Measurements from ENCODE around the gene GH2.

GH2 gene

GRCh38 chr17:63843387-63843888, 38.3 kb downstream of the GH2 start:
- peak overlapping the region; percentile 79 to 91 (median 86) for H3K4me3 ChIP-seq
- H3K27ac ChIP-seq = peak overlapping the region in 19 of 21 experiments; percentile 73 to 98 (median 91)

DNA sequence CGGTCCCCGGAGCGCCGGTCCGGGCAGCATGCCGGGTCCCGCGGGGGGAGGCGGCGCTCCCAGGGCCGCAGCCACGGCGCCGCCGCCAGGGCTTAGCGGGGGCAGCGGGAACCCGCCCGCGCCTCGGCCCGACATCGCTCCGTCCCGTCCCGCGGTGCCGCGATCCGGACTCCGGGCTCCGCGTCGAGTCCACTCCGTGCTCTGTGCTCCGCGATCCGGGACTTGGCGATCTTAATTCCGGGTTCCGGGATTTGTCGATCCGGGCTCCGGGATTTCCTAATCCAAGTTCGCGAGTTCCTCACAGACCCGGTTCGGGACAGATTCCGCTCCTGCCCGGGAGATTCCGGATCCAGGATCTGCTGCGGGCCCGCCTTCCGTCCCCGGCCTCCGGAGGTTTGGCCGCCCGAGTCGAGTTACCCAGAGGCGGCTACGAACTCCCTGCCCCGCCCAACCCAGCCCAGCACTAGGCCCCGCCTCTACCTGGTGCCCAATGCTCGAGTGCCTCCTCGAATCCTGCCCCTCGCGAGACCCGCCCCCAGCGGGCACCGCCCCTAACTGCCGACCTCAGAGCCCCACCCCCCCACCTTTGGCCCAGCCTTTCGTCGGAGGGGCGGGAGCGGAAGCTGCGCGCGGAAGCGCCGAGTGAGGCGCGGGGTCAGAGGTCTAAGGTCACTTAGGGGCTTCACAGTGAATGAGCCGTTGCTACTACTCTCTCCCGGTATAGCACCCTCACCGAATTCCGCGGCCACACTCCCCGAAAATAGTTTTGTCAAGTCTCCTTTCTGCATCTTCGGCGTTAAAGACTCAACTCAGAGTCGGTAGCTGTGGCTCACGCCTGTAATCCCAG, 39.0 kb downstream of the GH2 start, which contains the start of gene SMARCD2:
Gene SMARCD2 (minus strand): TSS at position 146 of the 847 bp plus-strand sequence. CDS start 11 bp downstream, at position 135.
- peak within 1 kb of the TSS; percentile 79 to 91 (median 86) for H3K4me3 ChIP-seq
- peak within 1 kb of the TSS; percentile 86 to 98 (median 92) for H3K27ac ChIP-seq

DNA sequence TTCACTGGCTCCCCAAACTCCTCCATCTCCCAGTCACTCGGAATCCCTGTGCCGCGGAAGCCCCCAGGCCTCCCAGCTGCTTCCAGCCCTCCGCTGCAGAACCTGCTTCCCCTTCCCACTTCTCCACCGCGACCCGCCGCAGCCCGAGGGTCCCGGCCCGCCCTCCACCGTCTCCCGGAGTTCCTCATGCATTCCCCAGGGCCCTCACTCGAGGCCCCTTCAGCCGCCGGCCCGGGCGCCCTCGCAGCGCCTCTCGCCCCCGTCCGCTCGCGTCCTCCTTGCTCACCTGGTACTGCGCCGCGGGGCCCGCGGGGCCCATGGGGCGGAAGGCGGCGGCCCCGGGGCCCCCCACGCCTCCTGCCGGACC, 39.6 kb downstream of the GH2 start:
- peak overlapping the region; percentile 86 to 98 (median 92) for H3K27ac ChIP-seq
- peak overlapping the region; percentile 79 to 91 (median 86) for H3K4me3 ChIP-seq

GRCh38 chr17:63841350-63842172, 40.2 kb downstream of the GH2 start:
- peak overlapping the region; percentile 79 to 91 (median 86) for H3K4me3 ChIP-seq
- peak overlapping the region; percentile 86 to 98 (median 92) for H3K27ac ChIP-seq

DNA sequence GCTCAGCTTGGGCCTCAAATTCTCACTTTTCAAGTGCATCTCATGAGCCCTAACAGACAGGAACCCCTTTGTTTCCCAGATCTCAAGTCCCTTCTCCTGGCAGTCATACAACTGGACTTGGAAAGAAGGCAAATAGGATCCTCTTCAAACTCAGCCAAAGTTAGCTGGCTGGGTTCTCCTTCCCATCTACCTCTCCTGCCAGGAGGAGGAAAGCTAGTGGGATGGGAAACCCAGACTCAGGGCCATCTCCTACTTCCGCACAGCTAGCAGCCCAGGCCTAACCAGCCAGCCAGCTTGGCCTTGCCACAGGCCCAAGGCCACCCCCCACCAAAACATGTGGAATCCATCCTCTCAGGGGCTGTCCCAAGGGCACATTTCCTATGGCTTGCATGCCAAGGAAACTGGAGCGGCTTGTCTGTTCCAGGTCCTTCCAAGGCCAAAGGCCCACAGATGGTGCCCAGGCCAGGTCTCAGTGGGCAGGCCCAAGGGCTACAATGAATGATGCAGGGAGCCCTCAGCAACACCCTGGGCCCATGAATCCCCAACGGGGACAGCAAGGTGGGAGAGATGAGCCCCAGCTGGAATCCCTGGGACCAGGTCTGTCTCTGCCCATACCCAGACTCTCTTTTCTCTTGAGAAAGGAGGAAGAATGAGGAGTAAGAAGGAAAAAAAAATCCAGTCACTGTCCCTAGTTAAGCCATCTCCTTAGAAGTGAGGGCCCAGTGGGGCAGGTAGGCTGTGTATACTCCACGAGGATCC, 41.0 kb downstream of the GH2 start:
- peak overlapping the region in 20 of 21 experiments; percentile 88 to 98 (median 92) for H3K27ac ChIP-seq
- H3K4me3 ChIP-seq = peak overlapping the region; percentile 79 to 91 (median 86)

DNA sequence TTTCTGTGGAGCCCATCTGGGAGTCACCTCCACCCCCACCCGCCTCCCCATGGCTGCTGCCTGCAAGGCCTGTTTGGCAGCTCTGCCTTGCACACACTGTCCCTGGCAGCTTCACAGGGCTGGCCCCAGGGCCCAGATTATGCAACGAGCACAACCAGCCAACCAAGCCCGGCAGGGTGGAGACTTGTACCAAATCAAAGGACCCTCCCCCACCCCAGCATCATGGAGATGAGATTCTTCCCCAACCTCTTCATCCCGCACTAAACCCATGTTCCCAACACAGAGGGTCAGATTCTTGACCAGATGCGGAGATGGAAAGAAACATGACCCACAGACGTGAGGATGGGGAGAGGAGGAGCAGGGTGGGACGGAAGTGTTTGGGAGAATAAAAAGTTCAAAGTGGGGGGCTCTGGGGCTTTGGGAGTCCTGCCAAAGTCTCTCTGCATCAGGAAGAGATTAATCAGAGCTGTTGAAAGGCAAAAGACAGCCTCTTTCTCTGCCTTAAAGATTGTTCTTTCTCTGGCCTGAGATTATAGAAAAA, 43.0 kb downstream of the GH2 start:
- Histone ChIP-seq H3K27ac (peak overlapping the region in 20 of 21 experiments; percentile 34 to 98 (median 88)), H3K4me3 (peak overlapping the region in 2 of 7 experiments; percentile 9 to 15)

DNA sequence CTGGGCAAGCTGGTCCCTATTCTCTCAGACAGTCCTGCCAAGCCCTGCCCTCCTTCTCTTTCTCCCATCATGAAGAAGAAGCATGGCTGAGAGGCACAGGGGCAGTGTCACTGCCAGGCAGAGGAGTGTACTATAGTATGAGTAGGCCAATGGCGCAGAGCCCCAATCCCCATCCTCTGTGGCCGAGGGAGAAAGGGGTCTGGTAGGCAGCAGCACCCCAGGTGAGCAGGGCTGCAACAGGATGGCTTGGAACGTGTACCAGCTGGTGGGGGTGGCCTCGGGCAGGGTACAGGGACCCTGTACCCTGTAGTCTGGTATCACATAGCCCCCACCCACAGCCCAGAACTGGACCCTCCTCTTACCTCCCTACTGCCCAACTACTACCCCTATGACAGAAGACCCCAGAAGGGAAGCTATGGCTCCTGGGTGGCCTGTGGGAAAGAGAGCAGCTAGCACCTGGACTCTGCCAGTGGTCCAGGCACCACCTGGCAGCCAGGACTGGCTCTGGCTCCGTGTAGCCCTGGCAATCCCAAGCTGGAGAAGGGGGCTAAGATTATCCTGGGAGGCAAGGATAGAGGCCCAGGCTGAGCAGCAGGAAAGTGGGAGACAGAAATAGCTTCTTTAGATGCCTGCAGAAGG, 43.7 kb downstream of the GH2 start:
- Histone ChIP-seq H3K27ac (peak overlapping the region in 18 of 21 experiments; percentile 34 to 98 (median 75)), H3K4me3 (no peak overlapping the region)

DNA sequence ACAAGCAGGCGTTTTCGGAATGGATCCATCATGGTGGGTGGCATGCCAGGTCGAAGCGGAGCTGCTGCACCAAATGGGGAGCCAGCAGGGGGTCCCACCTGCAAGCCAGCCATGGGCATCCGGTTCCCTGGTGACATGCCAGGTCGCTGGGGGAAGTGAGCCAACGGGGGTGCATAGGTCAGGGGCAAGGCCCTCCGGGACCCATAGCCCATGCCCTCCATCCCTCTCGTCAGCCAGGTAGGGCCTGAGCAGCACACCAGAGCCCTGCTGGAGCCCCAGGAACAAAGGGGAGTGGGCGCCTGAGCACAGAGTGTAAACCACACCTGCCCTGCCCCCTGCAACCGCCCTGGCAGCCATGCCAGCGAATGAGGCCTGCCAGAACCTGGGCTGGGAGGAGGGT, 44.3 kb downstream of the GH2 start:
- no peak overlapping the region for H3K4me3 ChIP-seq
- peak overlapping the region in 16 of 21 experiments; percentile 45 to 98 (median 80) for H3K27ac ChIP-seq

GRCh38 chr17:63836811-63837210, 44.9 kb downstream of the GH2 start:
- no peak overlapping the region for H3K4me3 ChIP-seq
- H3K27ac ChIP-seq = peak overlapping the region in 5 of 21 experiments; percentile 47 to 98 (median 80)

- Histone ChIP-seq H3K27ac (peak overlapping the region in 3 of 21 experiments; percentile 6 to 51 (median 11)), H3K4me3 (no peak overlapping the region)
Observed at GRCh38 chr17:63835167-63835720, 46.5 kb downstream of the GH2 start.

GRCh38 chr17:63834431-63835166, 47.1 kb downstream of the GH2 start:
- Histone ChIP-seq H3K4me3 (no peak overlapping the region), H3K27ac (peak overlapping the region in 8 of 21 experiments; percentile 3 to 32 (median 8))

DNA sequence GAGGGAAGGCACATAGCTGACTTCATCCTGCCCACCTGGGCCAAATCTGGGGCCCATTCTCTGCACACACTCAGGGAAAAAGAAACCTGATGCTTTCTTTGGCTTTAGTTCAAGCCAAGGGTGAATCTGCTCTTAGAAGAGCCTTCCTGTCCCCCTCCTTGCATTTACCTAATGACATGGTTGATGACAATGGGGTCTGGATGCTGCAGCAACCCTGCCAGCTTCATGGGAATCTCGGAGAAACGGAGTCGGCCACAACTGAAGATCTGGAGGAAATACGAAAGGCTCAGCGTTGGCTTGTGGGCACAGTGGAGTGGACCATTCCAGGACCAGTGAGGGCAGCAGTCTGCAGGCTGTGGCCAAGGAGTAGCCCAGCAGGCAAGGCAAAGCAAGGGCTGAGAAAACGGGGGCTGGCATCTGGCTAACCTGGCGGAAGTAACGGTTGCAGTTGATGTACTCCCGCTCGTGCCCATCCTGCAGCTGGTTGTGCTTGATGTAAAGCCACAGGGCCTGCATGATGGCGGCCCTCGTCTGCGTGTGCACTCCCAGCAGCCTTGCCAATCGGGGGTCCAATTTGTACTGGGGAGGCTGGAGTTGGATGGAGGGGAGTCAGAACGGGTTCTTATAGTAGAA, 47.9 kb downstream of the GH2 start:
- Histone ChIP-seq H3K27ac (peak overlapping the region in 1 of 21 experiments; percentile 11), H3K4me3 (no peak overlapping the region)

- Histone ChIP-seq H3K4me3 (no peak overlapping the region), H3K27ac (no peak overlapping the region)
Observed at GRCh38 chr17:63833026-63833740, 48.6 kb downstream of the GH2 start.

- no peak overlapping the region for H3K4me3 ChIP-seq
- no peak overlapping the region for H3K27ac ChIP-seq
Observed at GRCh38 chr17:63832455-63832854, 49.3 kb downstream of the GH2 start.

- Histone ChIP-seq H3K4me3 (no peak overlapping the region), H3K27ac (no peak overlapping the region)
Observed at GRCh38 chr17:63832014-63832413, 49.7 kb downstream of the GH2 start.

DNA sequence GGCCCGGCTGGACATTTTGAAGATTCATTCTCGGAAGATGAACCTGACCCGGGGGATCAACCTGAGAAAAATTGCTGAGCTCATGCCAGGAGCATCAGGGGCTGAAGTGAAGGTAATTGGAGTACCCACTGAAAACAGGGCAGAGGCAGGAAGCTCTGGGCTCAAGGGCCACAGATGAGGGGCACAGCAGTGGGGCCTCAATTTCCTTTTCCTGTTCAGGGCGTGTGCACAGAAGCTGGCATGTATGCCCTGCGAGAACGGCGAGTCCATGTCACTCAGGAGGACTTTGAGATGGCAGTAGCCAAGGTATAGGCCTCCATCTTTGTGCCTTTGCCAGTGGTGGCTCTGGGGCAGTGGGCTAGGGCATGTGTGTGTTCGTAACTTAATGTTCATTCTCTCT, 50.2 kb downstream of the GH2 start:
- Histone ChIP-seq H3K4me3 (no peak overlapping the region), H3K27ac (peak overlapping the region in 1 of 21 experiments; percentile 23)

Data from skin epidermis (tissue), 12 donors.